GM23338 (cell line): ENCODE measurements around the gene BCL11B. TPM values are rescaled to one million over a fixed set of nuclear protein-coding genes. Genes with fewer than 3 reads are reported as not detected.

ENCODE experiments used
- ATAC-seq: fragments of 200-7000 bp; cut with Tn5 transposase; 3 replicates; pipeline ENCODE4 v1.9.1; 2020
- DNase-seq: peaks from one replicate; pipeline ENCODE4 v3.0.0-alpha.2; 2015; ENCODE audit warnings: low spot score
- H2AFZ ChIP-seq: fragments of 200-600 bp; sonication (generic); 2 replicates; pipeline ENCODE4 v1.8.0; 2016; ENCODE audit warnings: antibody characterized with exemption, mild to moderate bottlenecking, moderate library complexity
- H3F3A ChIP-seq: fragments of 200-600 bp; sonication (generic); replicated peaks from 2 replicates; pipeline ENCODE4 v1.8.0; 2017; ENCODE audit warnings: antibody characterized with exemption, mixed run types, low read depth
- H3K27ac ChIP-seq: fragments of 200-600 bp; sonication (generic); 2 replicates; pipeline ENCODE4 v1.6.1; 2016; ENCODE audit warnings: low read depth
- H3K27me3 ChIP-seq: fragments of 200-600 bp; sonication (generic); 2 replicates; pipeline ENCODE4 v1.8.0; 2016; ENCODE audit warnings: mild to moderate bottlenecking, mixed run types, moderate library complexity; ENCODE audit not compliant: insufficient read depth
- H3K36me3 ChIP-seq: fragments of 200-600 bp; sonication (generic); 2 replicates; pipeline ENCODE4 v1.8.0; 2016; ENCODE audit warnings: mild to moderate bottlenecking; ENCODE audit not compliant: insufficient read depth
- H3K4me1 ChIP-seq: fragments of 200-600 bp; sonication (generic); 2 replicates; pipeline ENCODE4 v1.8.0; 2016; ENCODE audit warnings: mild to moderate bottlenecking, moderate library complexity; ENCODE audit not compliant: insufficient read depth
- H3K4me2 ChIP-seq: fragments of 200-600 bp; sonication (generic); 2 replicates; pipeline ENCODE4 v1.7.1; 2017; ENCODE audit warnings: mixed run types
- H3K4me3 ChIP-seq: fragments of 200-600 bp; sonication (generic); 2 replicates; pipeline ENCODE4 v1.6.1; 2016; ENCODE audit warnings: mixed run types
- H3K79me2 ChIP-seq: fragments of 200-600 bp; sonication (generic); replicated peaks from 2 replicates; pipeline ENCODE4 v1.8.0; 2017; ENCODE audit warnings: mild to moderate bottlenecking; ENCODE audit not compliant: insufficient read depth
- H3K9me2 ChIP-seq: fragments of 200-600 bp; sonication (generic); 2 replicates; pipeline ENCODE4 v1.8.0; 2017; ENCODE audit not compliant: insufficient read depth
- H4K20me1 ChIP-seq: fragments of 200-600 bp; sonication (generic); replicated peaks from 2 replicates; pipeline ENCODE4 v1.8.0; 2017; ENCODE audit warnings: mild to moderate bottlenecking; ENCODE audit not compliant: insufficient read depth
- H3K27ac Mint-ChIP-seq: 2 replicates; pipeline ENCODE4 v1.8.0; 2020; ENCODE audit warnings: inconsistent platforms, mild to moderate bottlenecking, moderate library complexity, mixed read lengths
- H3K27me3 Mint-ChIP-seq: 3 replicates; pipeline ENCODE4 v1.8.0; 2022; ENCODE audit warnings: low read depth, mild to moderate bottlenecking, moderate library complexity, mixed read lengths, inconsistent platforms; ENCODE audit not compliant: insufficient read depth, poor library complexity
- H3K36me3 Mint-ChIP-seq: 3 replicates; pipeline ENCODE4 v1.8.0; 2021; ENCODE audit warnings: low read depth, mild to moderate bottlenecking, inconsistent platforms, moderate library complexity, mixed read lengths
- H3K4me1 Mint-ChIP-seq: 3 replicates; pipeline ENCODE4 v1.8.0; 2020; ENCODE audit warnings: mild to moderate bottlenecking, inconsistent platforms, mixed read lengths
- H3K4me3 Mint-ChIP-seq: 3 replicates; pipeline ENCODE4 v1.8.0; 2021; ENCODE audit warnings: moderate library complexity, mild to moderate bottlenecking, inconsistent platforms, mixed read lengths
- H3K9me3 Mint-ChIP-seq: 3 replicates; pipeline ENCODE4 v1.8.0; 2020; ENCODE audit warnings: moderate library complexity, mild to moderate bottlenecking, inconsistent platforms, mixed read lengths
- CREB1 ChIP-seq: fragments of 250-450 bp; sonication (Bioruptor Pico); IDR thresholded peaks from 2 replicates; pipeline ENCODE4 v1.5.0; 2020; ENCODE audit warnings: low read depth, mild to moderate bottlenecking, moderate library complexity
- CTCF ChIP-seq, 2 experiments: fragments of 200-600 bp in 1 of 2; sonication (generic) in 1 of 2; conservative IDR thresholded peaks; 2 replicates each; pipeline versions ENCODE4 v1.5.1 to v1.6.1; 2016 to 2017; ENCODE audit warnings: antibody characterized with exemption in 2 of 2, low read depth in 2 of 2, mild to moderate bottlenecking in 2 of 2, moderate library complexity in 1 of 2
- EZH2 ChIP-seq: fragments of 200-600 bp; sonication (generic); IDR thresholded peaks from one replicate; pipeline ENCODE4 v1.8.0; 2017; ENCODE audit warnings: antibody characterized with exemption, mild to moderate bottlenecking, low read depth; ENCODE audit not compliant: unreplicated experiment
- EZH2phosphoT487 ChIP-seq: fragments of 200-600 bp; sonication (generic); IDR thresholded peaks from one replicate; pipeline ENCODE4 v1.8.1; 2018; ENCODE audit warnings: antibody characterized with exemption; ENCODE audit not compliant: unreplicated experiment
- JUNB ChIP-seq: IDR thresholded peaks from one replicate; pipeline ENCODE4 v1.6.1; 2016; ENCODE audit warnings: antibody characterized with exemption; ENCODE audit not compliant: unreplicated experiment
- NANOG ChIP-seq: IDR thresholded peaks from 2 replicates; pipeline ENCODE4 v1.6.1; 2016; ENCODE audit warnings: antibody characterized with exemption, borderline replicate concordance
- REST ChIP-seq: IDR thresholded peaks from one replicate; pipeline ENCODE4 v1.6.1; 2018; ENCODE audit warnings: antibody characterized with exemption; ENCODE audit not compliant: unreplicated experiment
- STAT1 ChIP-seq: IDR thresholded peaks from one replicate; pipeline ENCODE4 v1.6.1; 2016; ENCODE audit warnings: antibody characterized with exemption; ENCODE audit not compliant: unreplicated experiment
- ZNF114 ChIP-seq: fragments of 250-450 bp; sonication (Bioruptor Pico); IDR thresholded peaks from 2 replicates; pipeline ENCODE4 v1.5.0; 2020; ENCODE audit warnings: mild to moderate bottlenecking, moderate library complexity
- ZNF331 ChIP-seq: fragments of 250-450 bp; sonication (Bioruptor Pico); IDR thresholded peaks from 2 replicates; pipeline ENCODE4 v1.5.0; 2020; ENCODE audit warnings: low read depth, mild to moderate bottlenecking, moderate library complexity
- ZNF462 ChIP-seq: fragments of 250-450 bp; sonication (Bioruptor Pico); IDR thresholded peaks from 2 replicates; pipeline ENCODE4 v1.5.0; 2020; ENCODE audit warnings: mild to moderate bottlenecking, moderate library complexity
- polyA plus RNA-seq: library from polyadenylated mRNA; unstranded; fragments of >200 nt; fragmentation: Nextera tagmentation; extraction: Ambion mirVana; gene quantifications from 2 replicates; pipeline ENCODE4 v1.2.1, GENCODE V29; 2016
- total RNA-seq: library from RNA; depleted of rRNA; stranded (reverse); fragments of >200 nt; shearing (Covaris generic); gene quantifications from 2 replicates; pipeline ENCODE4 v1.2.3, GENCODE V29; 2014
- TF ChIP-seq, protein P1 (sequence below): IDR thresholded peaks from 2 replicates; pipeline ENCODE4 v1.6.1; 2016; ENCODE audit warnings: antibody characterized with exemption

The BCL11B gene
- total and polyA plus RNA-seq, 2 experiments from 2014 or later: 2.4 to 6.7 TPM

DNA sequence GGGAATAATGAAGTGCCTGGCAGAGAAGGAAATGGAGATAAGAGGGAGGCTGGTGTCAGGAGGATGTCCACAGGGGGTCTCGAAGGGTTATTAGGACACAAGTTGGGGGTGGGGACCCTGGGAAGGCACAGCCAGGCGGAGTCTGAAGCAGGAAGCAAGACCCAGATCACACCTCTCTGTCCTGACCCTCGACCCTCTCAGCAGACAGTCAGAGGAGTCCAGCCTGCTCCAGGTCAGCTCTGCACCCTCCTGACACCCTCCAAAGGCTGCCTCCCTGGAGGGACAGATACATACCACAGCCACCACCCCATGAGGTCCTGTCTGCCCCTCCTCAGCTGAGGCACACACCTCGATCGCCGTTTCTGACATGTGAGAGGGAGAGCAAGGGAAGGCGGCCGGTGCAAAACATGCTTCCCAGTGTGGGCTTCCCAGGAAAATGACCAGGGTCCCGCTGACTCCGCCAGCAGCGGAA lies 9.0 kb downstream of the BCL11B start:
- peak overlapping the region; percentile 44; the same call in 1 of the 2 replicates for H3K4me3 ChIP-seq
- no peaks in the 10 kb centered on the region for H3K36me3 ChIP-seq
- no peak overlapping the region for H2AFZ ChIP-seq
- Mint-ChIP-seq H3K27ac (peak overlapping the region; percentile 55), H3K27me3 (peaks cover 9% of the 10 kb centered on the region), H3K4me3 (peak overlapping the region; percentile 55), H3K9me3 (no peaks in the 10 kb centered on the region), H3K36me3 (no peaks in the 10 kb centered on the region), H3K4me1 (peaks cover 97% of the 10 kb centered on the region)
- DNase-seq (peak; percentile 74), ATAC-seq (peak; percentile 12; the same call in 2 of the 3 replicates)
- peak overlapping the region; percentile 73 for H3K4me2 ChIP-seq
- H3K79me2 ChIP-seq: peaks cover 96% of the 10 kb centered on the region
- peaks cover 98% of the 10 kb centered on the region for H3K4me1 ChIP-seq
- 0 out of 2 replicates have a peak, but pooled peaks cover 8% of the 10 kb centered on the region for H4K20me1 ChIP-seq
- no peak overlapping the region for H3K27ac ChIP-seq
- H3K27me3 ChIP-seq: no peaks in the 10 kb centered on the region
- TF ChIP-seq ZNF462 (CRISPR knock-in tag) (no peak), ZNF114 (no peak), EZH2phosphoT487 (no peak), REST (no peak), CREB1 (CRISPR knock-in tag) (no peak), EZH2 (no peak), STAT1 (no peak), ZNF331 (no peak), NANOG (no peak), CTCF (conservative IDR thresholded peaks at IDR 0.05; ENCODE audit: low read depth in 2 of 2) (no peak), JUNB (no peak)
- TF ChIP-seq, protein P1, sequence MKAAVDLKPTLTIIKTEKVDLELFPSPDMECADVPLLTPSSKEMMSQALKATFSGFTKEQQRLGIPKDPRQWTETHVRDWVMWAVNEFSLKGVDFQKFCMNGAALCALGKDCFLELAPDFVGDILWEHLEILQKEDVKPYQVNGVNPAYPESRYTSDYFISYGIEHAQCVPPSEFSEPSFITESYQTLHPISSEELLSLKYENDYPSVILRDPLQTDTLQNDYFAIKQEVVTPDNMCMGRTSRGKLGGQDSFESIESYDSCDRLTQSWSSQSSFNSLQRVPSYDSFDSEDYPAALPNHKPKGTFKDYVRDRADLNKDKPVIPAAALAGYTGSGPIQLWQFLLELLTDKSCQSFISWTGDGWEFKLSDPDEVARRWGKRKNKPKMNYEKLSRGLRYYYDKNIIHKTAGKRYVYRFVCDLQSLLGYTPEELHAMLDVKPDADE: no peak
- no peaks in the 10 kb centered on the region for H3K9me2 ChIP-seq
- peaks cover 4% of the 10 kb centered on the region; the same call in 1 of the 2 replicates for H3F3A ChIP-seq
